K562 (cell line): ENCODE results near the gene DNAJC6. TPM values are rescaled to one million over a fixed set of nuclear protein-coding genes. Genes with fewer than 3 reads are reported as not detected.
A peak's percentile ranks its signal among the peaks of the same experiment; 100 is the strongest.

Source experiments
- CBX5 ChIP-seq: IDR thresholded peaks from 2 replicates; pipeline ENCODE4 v1.6.1; 2014; ENCODE audit warnings: low read depth, borderline replicate concordance
- MAFF ChIP-seq: IDR thresholded peaks from 2 replicates; pipeline ENCODE4 v1.6.1; 2012; ENCODE audit warnings: low read length, improper control_type of control experiment
- SMAD4 ChIP-seq: fragments of 250-450 bp; sonication (Bioruptor Pico); conservative IDR thresholded peaks from 2 replicates; pipeline ENCODE4 v1.8.0; 2021; ENCODE audit warnings: inconsistent platforms, mild to moderate bottlenecking, moderate library complexity
- SMARCC2 ChIP-seq: fragments of 450-650 bp; IDR thresholded peaks from 2 replicates; pipeline ENCODE4 v1.6.1; 2017; ENCODE audit warnings: antibody characterized with exemption, moderate library complexity, mild to moderate bottlenecking, low read depth
- TBL1XR1 ChIP-seq, 2 experiments: IDR thresholded peaks; 2 replicates each; pipeline ENCODE4 v1.6.1; 2012; ENCODE audit warnings: improper control_type of control experiment in 2 of 2, low read length in 2 of 2, mild to moderate bottlenecking in 1 of 2
- ZNF316 ChIP-seq: fragments of 450-650 bp; IDR thresholded peaks from 2 replicates; pipeline ENCODE4 v1.6.1; 2016
- polyA plus RNA-seq, 8 experiments: library from polyadenylated mRNA; depleted of rRNA in 4 of 8; stranded (reverse) in 5 of 8; unstranded in 3 of 8; fragments of >200 nt; fragmentation: Nextera tagmentation in 2 of 8; fragmentation: Illumina TruSeq in 1 of 8; extraction: Ambion mirVana in 2 of 8; extraction: Trizol in 1 of 8; gene quantifications; 2 replicates each; pipeline versions ENCODE4 v1.2.1 to v1.2.3, GENCODE V29; 2011 to 2014; ENCODE audit warnings: inconsistent platforms in 1 of 8, missing spikeins in 1 of 8
- total RNA-seq, 7 experiments: library from RNA; depleted of rRNA in 6 of 7; stranded (reverse); fragments of >200 nt in 6 of 7; fragmentation: Illumina TruSeq in 2 of 7; extraction: Trizol in 2 of 7; gene quantifications; 2 replicates each; pipeline versions ENCODE4 v1.2.1 to v1.2.3, GENCODE V29; 2011 to 2021; ENCODE audit warnings: low replicate concordance in 1 of 7
- TF ChIP-seq, protein P1 (sequence below): conservative IDR thresholded peaks from 2 replicates; pipeline ENCODE4 v1.6.1; 2011; ENCODE audit warnings: low read depth, mild to moderate bottlenecking, low read length; ENCODE audit not compliant: control insufficient read depth
- TF ChIP-seq, protein P2 (sequence below): fragments of 450-650 bp; IDR thresholded peaks from 2 replicates; pipeline ENCODE4 v1.6.1; 2017; ENCODE audit warnings: antibody characterized with exemption
- TF ChIP-seq, protein P3 (sequence below): sonication (generic); formaldehyde crosslinking; IDR thresholded peaks from 2 replicates; pipeline ENCODE4 v1.8.1; 2022; ENCODE audit warnings: missing genetic modification reagents

The DNAJC6 gene
- total and polyA plus RNA-seq, 9 of the 15 experiments (the other 6 are each of a cell fraction or from before 2014, with no cell fraction given), result 6.7 to 78.7 (median 28.0) TPM

DNA sequence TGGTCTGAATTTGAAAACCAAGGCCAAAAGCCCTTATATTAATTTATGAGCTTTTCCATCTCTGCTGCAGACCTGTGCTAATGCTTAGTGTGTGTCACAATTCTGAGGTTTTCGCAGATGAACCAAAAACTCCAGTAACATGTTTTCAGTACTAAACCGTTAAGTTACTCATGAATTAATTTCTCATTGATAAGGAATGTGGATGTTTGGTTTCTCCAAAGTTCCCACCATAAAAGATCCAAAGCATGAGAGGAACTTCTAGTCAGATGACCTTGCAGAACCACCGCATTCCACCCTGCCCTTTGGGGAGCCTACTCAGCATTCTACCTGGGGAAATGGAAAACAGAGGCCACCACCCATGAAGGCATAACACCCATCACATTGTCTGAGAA, 103.6 kb downstream of the DNAJC6 start (continued):
- TF ChIP-seq, protein P1, sequence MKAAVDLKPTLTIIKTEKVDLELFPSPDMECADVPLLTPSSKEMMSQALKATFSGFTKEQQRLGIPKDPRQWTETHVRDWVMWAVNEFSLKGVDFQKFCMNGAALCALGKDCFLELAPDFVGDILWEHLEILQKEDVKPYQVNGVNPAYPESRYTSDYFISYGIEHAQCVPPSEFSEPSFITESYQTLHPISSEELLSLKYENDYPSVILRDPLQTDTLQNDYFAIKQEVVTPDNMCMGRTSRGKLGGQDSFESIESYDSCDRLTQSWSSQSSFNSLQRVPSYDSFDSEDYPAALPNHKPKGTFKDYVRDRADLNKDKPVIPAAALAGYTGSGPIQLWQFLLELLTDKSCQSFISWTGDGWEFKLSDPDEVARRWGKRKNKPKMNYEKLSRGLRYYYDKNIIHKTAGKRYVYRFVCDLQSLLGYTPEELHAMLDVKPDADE, result no peak
- TF ChIP-seq SMAD4 (CRISPR knock-in tag) (no peak), CBX5 (no peak), MAFF (peak; percentile 8; the same call in 1 of the 2 replicates), SMARCC2 (no peak), TBL1XR1 (IDR thresholded peaks at IDR 0.05; ENCODE audit: low read length in 2 of 2) (no peak), ZNF316 (0 out of 2 replicates have a peak, but pooled peaks have one; percentile 51)
- TF ChIP-seq, protein P2, sequence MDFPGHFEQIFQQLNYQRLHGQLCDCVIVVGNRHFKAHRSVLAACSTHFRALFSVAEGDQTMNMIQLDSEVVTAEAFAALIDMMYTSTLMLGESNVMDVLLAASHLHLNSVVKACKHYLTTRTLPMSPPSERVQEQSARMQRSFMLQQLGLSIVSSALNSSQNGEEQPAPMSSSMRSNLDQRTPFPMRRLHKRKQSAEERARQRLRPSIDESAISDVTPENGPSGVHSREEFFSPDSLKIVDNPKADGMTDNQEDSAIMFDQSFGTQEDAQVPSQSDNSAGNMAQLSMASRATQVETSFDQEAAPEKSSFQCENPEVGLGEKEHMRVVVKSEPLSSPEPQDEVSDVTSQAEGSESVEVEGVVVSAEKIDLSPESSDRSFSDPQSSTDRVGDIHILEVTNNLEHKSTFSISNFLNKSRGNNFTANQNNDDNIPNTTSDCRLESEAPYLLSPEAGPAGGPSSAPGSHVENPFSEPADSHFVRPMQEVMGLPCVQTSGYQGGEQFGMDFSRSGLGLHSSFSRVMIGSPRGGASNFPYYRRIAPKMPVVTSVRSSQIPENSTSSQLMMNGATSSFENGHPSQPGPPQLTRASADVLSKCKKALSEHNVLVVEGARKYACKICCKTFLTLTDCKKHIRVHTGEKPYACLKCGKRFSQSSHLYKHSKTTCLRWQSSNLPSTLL, result no peak
- TF ChIP-seq, protein P3, sequence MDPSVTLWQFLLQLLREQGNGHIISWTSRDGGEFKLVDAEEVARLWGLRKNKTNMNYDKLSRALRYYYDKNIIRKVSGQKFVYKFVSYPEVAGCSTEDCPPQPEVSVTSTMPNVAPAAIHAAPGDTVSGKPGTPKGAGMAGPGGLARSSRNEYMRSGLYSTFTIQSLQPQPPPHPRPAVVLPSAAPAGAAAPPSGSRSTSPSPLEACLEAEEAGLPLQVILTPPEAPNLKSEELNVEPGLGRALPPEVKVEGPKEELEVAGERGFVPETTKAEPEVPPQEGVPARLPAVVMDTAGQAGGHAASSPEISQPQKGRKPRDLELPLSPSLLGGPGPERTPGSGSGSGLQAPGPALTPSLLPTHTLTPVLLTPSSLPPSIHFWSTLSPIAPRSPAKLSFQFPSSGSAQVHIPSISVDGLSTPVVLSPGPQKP, result no peak
